IMR-90 (cell line): ENCODE data around the gene PPP1R13L. TPM values are rescaled to one million over a fixed set of nuclear protein-coding genes. Genes with fewer than 3 reads are reported as not detected.

Experiments
- ATAC-seq: fragments of 200-7000 bp; cut with Tn5 transposase; 2 replicates; pipeline ENCODE4 v1.9.1; 2020; ENCODE audit warnings: low read depth, mild to moderate bottlenecking, moderate library complexity
- BruUV-seq: library from RNA; stranded (reverse); fragments of 400-500 nt; replicated peaks from 2 replicates; lab custom pipeline; 2021; lab: Mats Ljungman, UMichigan
- CTCF ChIA-PET: fragments of 300-600 bp; formaldehyde crosslinking; extraction: SDS; loops from one replicate; lab custom pipeline; 2021; ENCODE audit warnings: antibody characterized with exemption; lab: Yijun Ruan, JAX
- POLR2A ChIA-PET: fragments of 300-600 bp; sonication (Branson Sonifier 250); formaldehyde crosslinking; loops from one replicate; lab custom pipeline; 2022; ENCODE audit warnings: antibody characterized with exemption; ENCODE audit not compliant: unreplicated experiment; lab: Charles Lee
- DNase-seq: peaks from one replicate; pipeline ENCODE4 v3.0.0; 2013
- H2AFZ ChIP-seq: replicated peaks from 2 replicates; pipeline ENCODE3; 2013; ENCODE audit warnings: low read length, mild to moderate bottlenecking; ENCODE audit not compliant: poor library complexity
- H2AK5ac ChIP-seq: 2 replicates; pipeline ENCODE4 v1.6.1; 2013; ENCODE audit warnings: low read depth, low read length, inconsistent platforms
- H2AK9ac ChIP-seq: replicated peaks from 2 replicates; pipeline ENCODE3; 2013; ENCODE audit warnings: mild to moderate bottlenecking, low read depth, low read length, moderate library complexity; ENCODE audit not compliant: poor library complexity
- H2BK120ac ChIP-seq: 2 replicates; pipeline ENCODE4 v1.6.1; 2013; ENCODE audit warnings: low read depth, low read length, inconsistent platforms
- H2BK15ac ChIP-seq: 3 replicates; pipeline ENCODE4 v1.6.1; 2013; ENCODE audit warnings: low read depth, low read length, inconsistent platforms
- H2BK20ac ChIP-seq: 2 replicates; pipeline ENCODE4 v1.6.1; 2013; ENCODE audit warnings: low read depth, mild to moderate bottlenecking, inconsistent platforms, low read length, moderate library complexity
- H2BK5ac ChIP-seq: 2 replicates; pipeline ENCODE4 v1.6.1; 2013; ENCODE audit warnings: mild to moderate bottlenecking, low read depth, low read length, inconsistent platforms; ENCODE audit not compliant: poor library complexity, severe bottlenecking
- H3K14ac ChIP-seq: replicated peaks from 2 replicates; pipeline ENCODE4 v1.6.1; 2013; ENCODE audit warnings: low read depth, low read length, inconsistent platforms
- H3K18ac ChIP-seq: 2 replicates; pipeline ENCODE4 v1.6.1; 2013; ENCODE audit warnings: low read depth, low read length, control low read depth
- H3K23ac ChIP-seq: 2 replicates; pipeline ENCODE4 v1.6.1; 2013; ENCODE audit warnings: low read depth, low read length, inconsistent platforms
- H3K27ac ChIP-seq: 2 replicates; pipeline ENCODE4 v1.5.1; 2013; ENCODE audit warnings: mild to moderate bottlenecking, control low read depth, low read length; ENCODE audit not compliant: insufficient read depth
- H3K27me3 ChIP-seq: 2 replicates; pipeline ENCODE4 v1.6.1; 2013; ENCODE audit warnings: low read length; ENCODE audit not compliant: control insufficient read depth, insufficient read depth
- H3K36me3 ChIP-seq: 2 replicates; pipeline ENCODE4 v1.6.1; 2013; ENCODE audit warnings: low read length, mixed read lengths; ENCODE audit not compliant: control insufficient read depth, insufficient read depth
- H3K4ac ChIP-seq: 2 replicates; pipeline ENCODE4 v1.6.1; 2013; ENCODE audit warnings: low read depth, low read length, inconsistent platforms
- H3K4me1 ChIP-seq: 2 replicates; pipeline ENCODE4 v1.6.1; 2013; ENCODE audit warnings: low read length, mixed read lengths; ENCODE audit not compliant: control insufficient read depth, insufficient read depth
- H3K4me2 ChIP-seq: 2 replicates; pipeline ENCODE4 v1.6.1; 2013; ENCODE audit warnings: low read depth, mild to moderate bottlenecking, control low read depth, low read length, moderate library complexity
- H3K4me3 ChIP-seq: 2 replicates; pipeline ENCODE4 v1.5.1; 2013; ENCODE audit warnings: low read depth, mild to moderate bottlenecking, control low read depth, low read length, moderate library complexity; ENCODE audit not compliant: insufficient read depth
- H3K56ac ChIP-seq: 2 replicates; pipeline ENCODE4 v1.6.1; 2013; ENCODE audit warnings: low read length, inconsistent platforms; ENCODE audit not compliant: insufficient read depth; ENCODE audit errors: extremely low read depth
- H3K79me1 ChIP-seq, 2 experiments: 2 replicates each; pipeline ENCODE4 v1.6.1; 2013; ENCODE audit warnings: low read length in 2 of 2, inconsistent platforms in 1 of 2, low read depth in 1 of 2
- H3K9ac ChIP-seq: 2 replicates; pipeline ENCODE4 v1.6.1; 2013; ENCODE audit warnings: low read depth, low read length, control low read depth
- H3K9me1 ChIP-seq: 2 replicates; pipeline ENCODE4 v1.6.1; 2013; ENCODE audit warnings: low read length, inconsistent platforms; ENCODE audit not compliant: insufficient read depth
- H3K9me3 ChIP-seq: 2 replicates; pipeline ENCODE4 v1.6.1; 2013; ENCODE audit warnings: low read length; ENCODE audit not compliant: control insufficient read depth, insufficient read depth
- H4K20me1 ChIP-seq: 2 replicates; pipeline ENCODE4 v1.6.1; 2013; ENCODE audit warnings: low read length, inconsistent platforms; ENCODE audit not compliant: insufficient read depth
- H4K5ac ChIP-seq: 2 replicates; pipeline ENCODE4 v1.6.1; 2013; ENCODE audit warnings: mild to moderate bottlenecking, low read depth, low read length, control low read depth
- H4K8ac ChIP-seq, 2 experiments: 2 replicates each; pipeline ENCODE4 v1.6.1; 2013; ENCODE audit warnings: low read depth in 2 of 2, low read length in 2 of 2, control low read depth in 1 of 2, inconsistent platforms in 1 of 2
- H4K91ac ChIP-seq: 2 replicates; pipeline ENCODE4 v1.6.1; 2013; ENCODE audit warnings: low read depth, low read length, inconsistent platforms; ENCODE audit not compliant: insufficient read depth
- CHD1 ChIP-seq: IDR thresholded peaks from 2 replicates; pipeline ENCODE4 v1.6.1; 2012; ENCODE audit warnings: low read depth, low read length, improper control_type of control experiment
- FOS ChIP-seq: fragments of 150-350 bp; IDR thresholded peaks from 2 replicates; pipeline ENCODE4 v1.6.1; 2016; ENCODE audit warnings: low read depth, low read length
- MXI1 ChIP-seq: IDR thresholded peaks from 2 replicates; pipeline ENCODE4 v1.6.1; 2012; ENCODE audit warnings: low read depth, mild to moderate bottlenecking, low read length, moderate library complexity, borderline replicate concordance
- RCOR1 ChIP-seq: IDR thresholded peaks from 2 replicates; pipeline ENCODE4 v1.6.1; 2012; ENCODE audit warnings: mild to moderate bottlenecking, low read length, improper control_type of control experiment; ENCODE audit not compliant: insufficient replicate concordance
- RFX5 ChIP-seq: IDR thresholded peaks from 2 replicates; pipeline ENCODE4 v1.8.0; 2012; ENCODE audit warnings: low read depth, mild to moderate bottlenecking, low read length, moderate library complexity
- SMC3 ChIP-seq: fragments of 150-350 bp; IDR thresholded peaks from 2 replicates; pipeline ENCODE4 v1.6.1; 2016; ENCODE audit warnings: low read depth, mild to moderate bottlenecking, antibody characterized with exemption, low read length, moderate library complexity
- USF2 ChIP-seq: fragments of 150-350 bp; IDR thresholded peaks from 2 replicates; pipeline ENCODE4 v1.6.1; 2017; ENCODE audit warnings: mild to moderate bottlenecking, antibody characterized with exemption, low read length, low read depth
- WGBS, 2 experiments: methylation state at CpG; one replicate each; pipeline versions ENCODE4 v1.1.5 to v1.1.7; 2013; ENCODE audit warnings: missing lambda C conversion rate in 2 of 2; ENCODE audit not compliant: insufficient read length in 1 of 2; ENCODE audit errors: extremely low coverage in 2 of 2; 5-methylcytosine and 5-hydroxymethylcytosine counted together
- dilution Hi-C: fragments of 300-500 bp; cut with HindIII; formaldehyde crosslinking; loops from one replicate; pipeline ENCODE4 v1.14.3; 2018; ENCODE audit warnings: low sequenced_read_pairs; ENCODE audit not compliant: unreplicated experiment
- in situ Hi-C: fragments of 300-500 bp; cut with MboI; formaldehyde crosslinking; loops from 3 replicates; pipeline ENCODE4 v1.14.3; 2019; ENCODE audit warnings: low sequenced_read_pairs, inconsistent platforms, mixed read lengths
- intact Hi-C: fragments of 100-400 bp; cut with micrococcal nuclease; formaldehyde crosslinking; loops from 2 replicates; pipeline ENCODE4 v1.10.0; 2022
- polyA plus RNA-seq, 3 experiments: library from polyadenylated mRNA; depleted of rRNA; stranded (reverse); fragments of >200 nt; gene quantifications; 2 replicates each; pipeline ENCODE4 v1.2.3, GENCODE V29; 2012; ENCODE audit warnings: low replicate concordance in 1 of 3
- total RNA-seq: library from RNA; depleted of rRNA; stranded (reverse); fragments of >200 nt; gene quantifications from 2 replicates; pipeline ENCODE4 v1.2.3, GENCODE V29; 2012

The PPP1R13L gene
- total and polyA plus RNA-seq, 2 of the 4 experiments (the other 2 are of a cell fraction) = 3.0 to 13.3 TPM

DNA sequence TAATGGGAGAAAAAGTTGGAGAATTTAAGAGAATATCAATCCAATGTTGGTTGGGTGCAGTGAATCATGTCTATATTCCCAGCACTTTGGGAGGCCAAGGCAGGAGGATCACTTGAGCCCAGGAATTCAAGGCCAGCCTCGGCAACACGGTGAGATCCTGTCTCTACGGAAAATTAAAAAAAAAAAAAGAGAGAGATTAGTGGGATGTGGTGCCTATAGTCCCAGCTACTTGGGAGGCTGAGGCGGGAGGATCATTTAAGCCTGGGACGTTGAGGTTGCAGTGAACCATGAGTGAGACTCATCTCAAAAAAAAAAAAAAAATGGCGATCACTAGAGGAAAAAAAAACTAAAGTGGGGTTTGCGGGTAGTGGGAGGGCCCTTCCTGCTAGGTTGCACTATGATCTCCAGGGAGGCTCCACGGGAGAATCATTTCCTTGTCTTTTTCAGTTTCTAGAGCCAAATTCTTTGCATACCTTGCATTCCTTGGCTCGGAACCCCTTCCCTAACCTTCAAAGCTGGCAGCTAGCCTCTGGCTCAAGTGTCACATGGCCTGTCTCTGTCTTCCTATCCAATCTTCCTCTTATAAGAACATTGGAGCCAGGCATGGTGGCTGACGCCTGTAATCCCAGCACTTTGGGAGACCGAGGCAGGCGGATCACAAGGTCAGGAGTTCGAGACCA, 28.7 kb downstream of the PPP1R13L start:
- Histone ChIP-seq H4K20me1 (no peaks in the 10 kb centered on the region), H3K14ac (peak overlapping the region; percentile 95), H2AFZ (peak overlapping the region; percentile 0), H4K8ac (peak overlapping the region; percentile 74 to 97), H3K9ac (no peak overlapping the region), H3K18ac (peak overlapping the region; percentile 67; the same call in 1 of the 2 replicates), H2BK20ac (peak overlapping the region; percentile 92), H2BK120ac (peak overlapping the region; percentile 98), H2BK15ac (peak overlapping the region; percentile 90), H3K4me2 (no peak overlapping the region), H3K56ac (peak overlapping the region; percentile 84; the same call in 1 of the 2 replicates), H3K9me1 (peaks cover 7% of the 10 kb centered on the region), H3K9me3 (no peaks in the 10 kb centered on the region), H4K5ac (peak overlapping the region; percentile 80), H4K91ac (peak overlapping the region; percentile 96), H3K27me3 (no peaks in the 10 kb centered on the region), H3K27ac (peak overlapping the region; percentile 59), H2AK9ac (peak overlapping the region; percentile 86), H2BK5ac (peak overlapping the region; percentile 92), H3K4ac (peak overlapping the region; percentile 97), H3K79me1 (no peaks in the 10 kb centered on the region), H3K23ac (peak overlapping the region; percentile 88; the same call in 1 of the 2 replicates), H3K4me1 (peaks cover 2% of the 10 kb centered on the region; the same call in 1 of the 2 replicates), H2AK5ac (peak overlapping the region; percentile 97), H3K36me3 (no peaks in the 10 kb centered on the region), H3K4me3 (no peak overlapping the region)
- TF ChIP-seq FOS = no peak
- peak; percentile 71; the same call in 1 of the 2 replicates for TF ChIP-seq USF2
- no peak for TF ChIP-seq RCOR1
- no peak for TF ChIP-seq RFX5
- no peak for TF ChIP-seq SMC3
- no peak for TF ChIP-seq CHD1
- TF ChIP-seq MXI1 = no peak
- BruUV-seq = no TSS peak
- in situ Hi-C loops = no loop called here
- CTCF ChIA-PET = no interaction called here
- peak; percentile 94 for DNase-seq
- intact Hi-C loops = no loop called here
- WGBS, 2 experiments = 39% methylated on average over 3 of the region's 13 CpGs; no CpG with 5 or more reads in 1 of the 2 experiments
- dilution Hi-C loops = no loop called here
- ATAC-seq = peak; percentile 79
- POLR2A ChIA-PET = no interaction called here
